ENCODE data around the gene SPARCL1.
A peak's percentile ranks its signal among the peaks of the same experiment; 100 is the strongest.
"Not testable (repeated sequence)": the region's sequence is repeated elsewhere in the genome, so short reads cannot be mapped to it uniquely, and the experiment has no call there.

SPARCL1 gene

DNA sequence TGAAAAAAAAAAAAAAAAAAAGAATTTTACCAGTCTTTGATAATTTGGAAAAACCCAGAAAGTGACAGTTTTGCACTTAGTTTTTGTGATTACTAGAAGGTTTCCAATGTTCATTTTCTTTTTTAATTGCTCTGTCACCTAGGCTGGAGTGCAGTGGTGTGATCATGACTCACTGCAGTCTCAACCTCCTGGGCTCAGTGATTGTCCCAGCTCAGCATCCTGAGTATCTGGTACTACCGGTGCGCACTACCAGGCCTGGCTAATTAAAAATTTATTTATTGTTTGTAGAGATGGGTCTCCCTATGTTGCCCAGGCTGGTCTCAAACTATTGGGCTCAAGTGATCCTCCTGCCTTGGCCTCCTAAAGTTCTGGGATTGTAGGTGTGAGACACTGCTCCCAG lies 103.5 kb downstream of the SPARCL1 start:
- no peak overlapping the region for H3K4me3 ChIP-seq (ENCODE audit: low read depth, low read length, poor library complexity, severe bottlenecking)
- H3K79me2 ChIP-seq (ENCODE audit: insufficient read depth, low read length): peaks cover 64% of the 10 kb centered on the region
- H3K9me2 ChIP-seq (ENCODE audit: low read depth, low read length): no peaks in the 10 kb centered on the region
- H3K4me2 ChIP-seq (ENCODE audit: low read length): no peak overlapping the region
- H3K9me3 ChIP-seq (ENCODE audit: low read length): no peaks in the 10 kb centered on the region
- no peaks in the 10 kb centered on the region for H3F3A ChIP-seq (ENCODE audit: insufficient read depth, low read length)
- H3K27me3 ChIP-seq (ENCODE audit: insufficient read depth, low read length): no peaks in the 10 kb centered on the region
- no peaks in the 10 kb centered on the region for H3K36me3 ChIP-seq (ENCODE audit: insufficient read depth, low read length)
- TF ChIP-seq, protein P1, sequence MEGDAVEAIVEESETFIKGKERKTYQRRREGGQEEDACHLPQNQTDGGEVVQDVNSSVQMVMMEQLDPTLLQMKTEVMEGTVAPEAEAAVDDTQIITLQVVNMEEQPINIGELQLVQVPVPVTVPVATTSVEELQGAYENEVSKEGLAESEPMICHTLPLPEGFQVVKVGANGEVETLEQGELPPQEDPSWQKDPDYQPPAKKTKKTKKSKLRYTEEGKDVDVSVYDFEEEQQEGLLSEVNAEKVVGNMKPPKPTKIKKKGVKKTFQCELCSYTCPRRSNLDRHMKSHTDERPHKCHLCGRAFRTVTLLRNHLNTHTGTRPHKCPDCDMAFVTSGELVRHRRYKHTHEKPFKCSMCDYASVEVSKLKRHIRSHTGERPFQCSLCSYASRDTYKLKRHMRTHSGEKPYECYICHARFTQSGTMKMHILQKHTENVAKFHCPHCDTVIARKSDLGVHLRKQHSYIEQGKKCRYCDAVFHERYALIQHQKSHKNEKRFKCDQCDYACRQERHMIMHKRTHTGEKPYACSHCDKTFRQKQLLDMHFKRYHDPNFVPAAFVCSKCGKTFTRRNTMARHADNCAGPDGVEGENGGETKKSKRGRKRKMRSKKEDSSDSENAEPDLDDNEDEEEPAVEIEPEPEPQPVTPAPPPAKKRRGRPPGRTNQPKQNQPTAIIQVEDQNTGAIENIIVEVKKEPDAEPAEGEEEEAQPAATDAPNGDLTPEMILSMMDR (IDR thresholded peaks at IDR 0.05; ENCODE audit: low read length): no peak
- TF ChIP-seq EZH2 (IDR thresholded peaks at IDR 0.05; ENCODE audit: borderline replicate concordance, low read length): no peak
- H3K9ac ChIP-seq (ENCODE audit: low read length): no peak overlapping the region
- H4K20me1 ChIP-seq (ENCODE audit: insufficient read depth, low read length): no peaks in the 10 kb centered on the region
- peaks cover 45% of the 10 kb centered on the region for H3K4me1 ChIP-seq (ENCODE audit: insufficient read depth, low read length, severe bottlenecking)
- H2AFZ ChIP-seq (ENCODE audit: low read length): no peak overlapping the region
- H3K27ac ChIP-seq (ENCODE audit: low read depth, low read length, poor library complexity, severe bottlenecking): no peak overlapping the region

DNA sequence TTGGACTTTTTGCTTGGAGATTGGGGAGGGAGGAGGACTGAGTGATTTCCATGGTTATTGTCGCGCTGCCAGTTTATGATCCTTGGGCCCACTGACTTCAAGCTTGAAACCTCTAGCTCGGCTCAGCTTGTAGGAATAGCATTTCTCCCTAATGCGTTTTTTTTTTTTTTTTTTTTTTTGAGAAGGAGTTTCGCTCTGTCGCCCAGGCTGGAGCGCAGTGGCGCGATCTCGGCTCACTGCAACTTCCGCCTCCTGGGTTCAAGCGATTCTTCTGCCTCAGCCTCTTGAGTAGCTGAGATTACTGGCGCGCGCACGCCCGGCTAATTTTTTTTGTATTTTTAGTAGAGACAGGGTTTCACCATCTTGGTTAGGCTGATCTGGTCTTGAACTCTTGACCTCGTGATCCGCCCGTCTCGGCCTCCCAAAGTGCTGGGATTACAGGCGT lies 105.1 kb downstream of the SPARCL1 start:
- Histone ChIP-seq H3K27ac (ENCODE audit: low read depth, low read length, poor library complexity, severe bottlenecking) (peak overlapping the region; percentile 62), H3K4me2 (ENCODE audit: low read length) (peak overlapping the region; percentile 85), H3K79me2 (ENCODE audit: insufficient read depth, low read length) (peaks cover 48% of the 10 kb centered on the region), H3K4me1 (ENCODE audit: insufficient read depth, low read length, severe bottlenecking) (peaks cover 39% of the 10 kb centered on the region), H3K4me3 (ENCODE audit: low read depth, low read length, poor library complexity, severe bottlenecking) (peak overlapping the region; percentile 70), H3K9ac (ENCODE audit: low read length) (peak overlapping the region; percentile 72)
- not testable (repeated sequence) for H3F3A ChIP-seq (ENCODE audit: insufficient read depth, low read length); H3K36me3 ChIP-seq (ENCODE audit: insufficient read depth, low read length); H2AFZ ChIP-seq (ENCODE audit: low read length); H3K27me3 ChIP-seq (ENCODE audit: insufficient read depth, low read length); H3K9me2 ChIP-seq (ENCODE audit: low read depth, low read length); H4K20me1 ChIP-seq (ENCODE audit: insufficient read depth, low read length); H3K9me3 ChIP-seq (ENCODE audit: low read length)

All from OCI-LY1 (cell line).